KMS-11 (cell line): ENCODE measurements around the gene SBK2.

Experiments used
- H2AFZ ChIP-seq: fragments of 200-600 bp; sonication (generic); 2 replicates; pipeline ENCODE4 v1.6.1; 2016; ENCODE audit warnings: antibody characterized with exemption, mixed run types, low read depth
- H3K27ac ChIP-seq: fragments of 200-600 bp; sonication (generic); 2 replicates; pipeline ENCODE4 v1.6.1; 2016; ENCODE audit warnings: mild to moderate bottlenecking, mixed run types
- H3K27me3 ChIP-seq: fragments of 200-600 bp; sonication (generic); 2 replicates; pipeline ENCODE4 v1.6.1; 2017; ENCODE audit warnings: mild to moderate bottlenecking, low read depth, mixed run types, moderate library complexity; ENCODE audit not compliant: insufficient read depth
- H3K36me3 ChIP-seq: fragments of 200-600 bp; sonication (generic); 2 replicates; pipeline ENCODE4 v1.6.1; 2017; ENCODE audit warnings: mild to moderate bottlenecking, mixed run types; ENCODE audit not compliant: insufficient read depth
- H3K4me1 ChIP-seq: fragments of 200-600 bp; sonication (generic); 2 replicates; pipeline ENCODE4 v1.6.1; 2016; ENCODE audit warnings: mild to moderate bottlenecking, low read depth, mixed run types; ENCODE audit not compliant: poor library complexity, severe bottlenecking
- H3K4me2 ChIP-seq: fragments of 200-600 bp; sonication (generic); 2 replicates; pipeline ENCODE4 v1.7.0; 2016; ENCODE audit warnings: mild to moderate bottlenecking, mixed run types
- H3K4me3 ChIP-seq: fragments of 200-600 bp; sonication (generic); IDR thresholded peaks from 2 replicates; pipeline ENCODE4 v1.6.1; 2017; ENCODE audit warnings: low read depth, low read length, mixed read lengths; ENCODE audit not compliant: insufficient read depth
- H3K79me2 ChIP-seq: fragments of 200-600 bp; sonication (generic); 2 replicates; pipeline ENCODE4 v1.6.1; 2016; ENCODE audit warnings: low read depth, mixed run types; ENCODE audit not compliant: insufficient read depth
- H3K9ac ChIP-seq: fragments of 200-600 bp; sonication (generic); 2 replicates; pipeline ENCODE4 v1.6.1; 2016; ENCODE audit warnings: mild to moderate bottlenecking, mixed run types
- H4K20me1 ChIP-seq: fragments of 200-600 bp; sonication (generic); 2 replicates; pipeline ENCODE4 v1.6.1; 2016; ENCODE audit warnings: mild to moderate bottlenecking, mixed run types; ENCODE audit not compliant: insufficient read depth
- CTCF ChIP-seq: fragments of 200-600 bp; sonication (generic); conservative IDR thresholded peaks from 2 replicates; pipeline ENCODE4 v1.6.1; 2017; ENCODE audit warnings: low read depth, mild to moderate bottlenecking, antibody characterized with exemption, low read length, moderate library complexity, mixed read lengths

The SBK2 gene

GRCh38 chr19:55567708-55568328 is 30.9 kb upstream of the SBK2 start:
- H3K36me3 ChIP-seq, result no peaks in the 10 kb centered on the region
- no peak overlapping the region for H3K4me2 ChIP-seq
- H3K27me3 ChIP-seq, result peaks cover 38% of the 10 kb centered on the region
- no peak overlapping the region for H3K9ac ChIP-seq
- no peak overlapping the region for H3K27ac ChIP-seq
- TF ChIP-seq CTCF, result no peak
- H4K20me1 ChIP-seq, result no peaks in the 10 kb centered on the region
- no peak overlapping the region for H2AFZ ChIP-seq
- no peaks in the 10 kb centered on the region for H3K79me2 ChIP-seq
- H3K4me3 ChIP-seq, result no peak overlapping the region
- no peaks in the 10 kb centered on the region for H3K4me1 ChIP-seq

GRCh38 chr19:55566823-55567222 is 29.9 kb upstream of the SBK2 start:
- TF ChIP-seq CTCF, result no peak

GRCh38 chr19:55563261-55563690 is 26.3 kb upstream of the SBK2 start:
- no peak overlapping the region for H3K9ac ChIP-seq
- H2AFZ ChIP-seq, result no peak overlapping the region
- no peaks in the 10 kb centered on the region for H3K36me3 ChIP-seq
- no peak for TF ChIP-seq CTCF
- H4K20me1 ChIP-seq, result no peaks in the 10 kb centered on the region
- H3K4me2 ChIP-seq, result no peak overlapping the region
- H3K27ac ChIP-seq, result no peak overlapping the region
- no peaks in the 10 kb centered on the region for H3K79me2 ChIP-seq
- peaks cover 69% of the 10 kb centered on the region for H3K27me3 ChIP-seq
- H3K4me1 ChIP-seq, result no peaks in the 10 kb centered on the region
- no peak overlapping the region for H3K4me3 ChIP-seq

More at GRCh38 chr19:55566823-55567222, 29.9 kb upstream of the SBK2 start:
- Histone ChIP-seq H3K9ac (no peak overlapping the region), H4K20me1 (no peaks in the 10 kb centered on the region), H3K27me3 (peaks cover 47% of the 10 kb centered on the region), H3K4me2 (no peak overlapping the region), H3K79me2 (no peaks in the 10 kb centered on the region), H3K4me1 (no peaks in the 10 kb centered on the region), H3K36me3 (no peaks in the 10 kb centered on the region), H2AFZ (no peak overlapping the region), H3K4me3 (no peak overlapping the region), H3K27ac (no peak overlapping the region)

GRCh38 chr19:55559684-55560083 is 22.8 kb upstream of the SBK2 start:
- H3K79me2 ChIP-seq, result no peaks in the 10 kb centered on the region
- peaks cover 74% of the 10 kb centered on the region for H3K27me3 ChIP-seq
- H2AFZ ChIP-seq, result no peak overlapping the region
- H3K36me3 ChIP-seq, result no peaks in the 10 kb centered on the region
- no peak for TF ChIP-seq CTCF
- no peak overlapping the region for H3K9ac ChIP-seq
- H4K20me1 ChIP-seq, result no peaks in the 10 kb centered on the region
- no peak overlapping the region for H3K4me2 ChIP-seq
- no peaks in the 10 kb centered on the region for H3K4me1 ChIP-seq
- no peak overlapping the region for H3K27ac ChIP-seq
- H3K4me3 ChIP-seq, result no peak overlapping the region
